Epithelial cell of prostate (primary cell): ENCODE data around the gene ACOXL.
"Not testable (repeated sequence)": the region's sequence is repeated elsewhere in the genome, so short reads cannot be mapped to it uniquely, and the experiment has no call there.

ENCODE experiments used
- DNase-seq: peaks from one replicate; pipeline ENCODE4 v3.0.0-alpha.2; 2011; ENCODE audit warnings: low read depth, low spot score
- H3K27ac ChIP-seq: fragments of 450-650 bp; 2 replicates; pipeline ENCODE4 v1.5.1; 2017; ENCODE audit warnings: mild to moderate bottlenecking

The ACOXL gene

DNA sequence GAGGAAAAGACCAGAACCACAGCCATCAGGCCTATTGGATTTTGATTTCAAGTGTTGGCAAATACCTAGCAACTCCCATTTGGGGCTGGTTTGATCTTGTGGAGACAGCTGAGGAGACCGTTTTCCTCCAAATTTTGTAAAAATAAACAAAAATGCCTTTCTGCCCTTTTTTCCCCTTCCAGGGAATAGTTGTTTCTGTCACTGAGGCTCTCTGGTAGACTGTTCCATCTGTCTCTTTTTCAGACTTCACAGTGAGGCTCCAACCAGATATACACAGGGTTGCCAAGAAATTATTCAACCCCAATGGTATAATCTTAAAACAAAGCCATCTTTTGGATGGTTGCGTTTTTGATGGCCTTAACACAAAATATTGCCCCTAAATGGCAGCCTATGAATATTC, 115.7 kb downstream of the ACOXL start:
- H3K27ac ChIP-seq = no peak overlapping the region
- no peak for DNase-seq

DNA sequence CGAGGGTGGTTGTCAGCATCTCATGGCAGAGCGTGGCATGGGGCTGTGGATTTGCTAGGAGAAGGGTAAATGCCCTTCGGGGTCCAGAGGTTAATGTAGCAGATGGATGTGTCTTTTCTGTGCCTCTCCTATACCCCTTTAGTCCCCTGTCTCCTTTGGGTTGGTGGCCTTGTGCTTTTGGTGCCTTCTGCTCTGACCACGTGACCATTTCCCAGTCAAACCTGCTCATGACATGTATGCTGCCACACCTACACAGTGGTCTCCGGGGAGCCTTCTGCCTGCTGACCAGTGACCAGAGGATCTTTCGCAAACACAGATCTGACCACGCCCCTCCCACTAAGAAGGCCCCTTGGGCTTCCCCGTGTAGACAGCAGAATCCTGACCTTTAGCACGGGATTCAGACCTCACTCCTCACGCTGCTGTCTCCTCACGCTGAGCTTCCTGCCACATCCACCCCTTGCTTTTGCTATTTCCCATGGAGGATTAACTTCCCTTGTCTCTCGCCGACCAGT, 116.2 kb downstream of the ACOXL start:
- no peak for DNase-seq
- H3K27ac ChIP-seq = no peak overlapping the region

DNA sequence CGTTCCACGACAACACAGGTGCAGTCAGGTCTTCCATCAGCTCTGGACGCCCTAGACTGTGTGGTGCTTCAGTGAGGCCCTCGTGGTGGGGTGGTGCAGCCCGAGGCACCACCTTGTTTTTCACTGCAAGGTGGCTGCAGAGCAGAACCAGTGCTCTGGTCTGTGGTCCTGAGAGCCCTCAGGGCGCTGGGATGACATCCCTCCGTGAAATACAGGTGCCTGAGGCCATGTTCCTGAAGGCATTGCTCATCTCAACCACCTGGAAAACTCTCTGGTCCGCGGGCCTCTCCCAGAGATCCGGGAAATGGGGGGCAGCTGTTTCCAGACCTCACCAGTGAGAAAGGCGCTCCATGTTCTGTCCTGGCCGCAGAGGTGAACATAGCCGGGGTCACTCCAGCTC, 119.2 kb downstream of the ACOXL start:
- DNase-seq = no peak
- no peak overlapping the region for H3K27ac ChIP-seq

DNA sequence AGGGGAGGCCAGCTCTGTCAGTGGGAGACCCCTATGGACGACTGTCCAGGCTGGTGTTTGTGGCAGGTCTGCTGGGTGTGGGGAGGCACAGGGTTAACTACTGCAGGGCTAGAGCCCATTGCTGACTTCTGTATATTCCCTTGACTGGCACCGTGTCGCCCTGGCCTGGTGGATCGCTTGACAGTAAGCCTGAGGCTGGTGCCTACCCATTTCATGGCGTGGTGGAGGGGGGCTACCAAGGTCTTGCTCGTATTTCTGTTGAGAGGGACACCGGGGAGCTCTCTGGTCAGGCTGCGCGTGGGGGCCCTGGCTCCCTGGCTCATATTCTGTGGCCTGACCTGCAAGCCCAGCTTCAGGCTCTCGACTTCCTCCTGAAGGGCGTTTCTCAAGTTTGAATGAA, 119.7 kb downstream of the ACOXL start:
- DNase-seq = no peak
- H3K27ac ChIP-seq = no peak overlapping the region

DNA sequence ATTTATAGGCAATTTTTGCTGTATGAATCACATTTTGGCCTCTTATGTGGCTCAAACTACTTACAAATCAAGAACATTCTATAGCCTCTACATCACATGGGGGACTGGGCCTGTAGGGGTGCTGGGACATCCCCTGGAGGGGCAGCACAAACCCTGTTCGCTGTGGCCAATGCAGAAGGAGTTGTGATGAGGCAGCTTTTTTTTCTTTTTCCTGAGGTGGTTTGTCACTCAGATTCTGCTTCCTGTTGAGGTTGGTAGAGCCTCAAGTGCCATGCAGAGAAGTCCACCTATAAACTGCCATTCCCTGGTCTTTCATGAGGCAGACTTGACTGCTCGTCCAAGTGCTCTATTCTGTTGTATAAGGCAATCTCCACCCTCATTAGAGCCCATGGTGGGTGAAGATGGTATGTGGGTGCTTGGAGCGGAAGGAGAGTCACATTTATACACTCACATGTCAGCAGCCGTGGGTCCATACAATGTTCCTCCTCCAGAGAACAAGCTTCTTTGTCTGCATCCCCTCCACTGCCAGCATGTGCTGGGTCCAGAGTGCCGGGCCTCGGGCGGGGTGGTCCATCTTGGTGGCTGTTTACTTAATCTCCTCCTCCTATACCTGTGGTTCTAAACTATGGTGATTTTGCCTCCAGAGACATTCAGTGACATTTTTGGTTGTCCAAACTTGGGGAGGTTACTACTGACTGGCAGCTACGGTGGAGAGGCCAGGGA, 120.3 kb downstream of the ACOXL start:
- no peak for DNase-seq
- H3K27ac ChIP-seq = no peak overlapping the region

DNA sequence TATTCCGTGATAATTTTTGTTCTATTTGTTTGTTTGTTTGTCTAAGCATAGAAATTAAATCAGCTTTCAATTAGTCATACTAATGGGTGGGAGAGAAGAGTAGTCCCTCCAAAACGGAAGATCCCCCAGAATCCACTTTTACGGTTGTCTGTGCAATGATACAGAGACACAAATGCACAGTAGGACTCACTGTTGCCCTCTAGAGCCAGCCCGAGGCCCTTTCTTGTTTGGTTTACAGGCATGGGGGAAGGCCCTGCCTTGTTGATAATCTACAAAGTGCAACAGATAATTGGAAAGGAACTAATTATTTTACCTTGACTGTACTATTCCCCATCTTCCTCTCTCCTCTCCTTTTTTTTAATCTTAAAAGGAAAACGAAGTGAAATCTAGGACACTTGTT, 121.1 kb downstream of the ACOXL start:
- DNase-seq = no peak

DNA sequence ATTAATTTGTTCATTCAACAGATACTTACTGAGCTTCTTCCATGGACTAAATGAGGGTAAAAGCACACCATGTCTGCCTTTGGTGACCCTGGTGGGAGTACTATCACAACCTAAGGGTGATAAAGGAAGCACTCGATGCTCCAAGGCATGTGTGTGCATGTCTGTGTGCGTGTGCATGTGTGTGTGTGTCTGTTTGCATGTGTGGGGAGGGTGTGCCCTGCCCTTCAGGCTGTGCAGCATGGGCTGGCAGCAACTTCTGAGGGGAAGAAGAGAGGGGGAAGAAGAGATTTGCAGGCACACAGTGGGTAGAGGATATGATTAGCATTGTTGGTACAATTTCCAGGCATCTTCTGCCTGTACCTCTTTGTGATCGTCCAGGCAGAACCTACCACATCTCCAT, 121.6 kb downstream of the ACOXL start:
- no peak for DNase-seq
- H3K27ac ChIP-seq = no peak overlapping the region

More for the DNA sequence above, 121.1 kb downstream of the ACOXL start:
- H3K27ac ChIP-seq = no peak overlapping the region

DNA sequence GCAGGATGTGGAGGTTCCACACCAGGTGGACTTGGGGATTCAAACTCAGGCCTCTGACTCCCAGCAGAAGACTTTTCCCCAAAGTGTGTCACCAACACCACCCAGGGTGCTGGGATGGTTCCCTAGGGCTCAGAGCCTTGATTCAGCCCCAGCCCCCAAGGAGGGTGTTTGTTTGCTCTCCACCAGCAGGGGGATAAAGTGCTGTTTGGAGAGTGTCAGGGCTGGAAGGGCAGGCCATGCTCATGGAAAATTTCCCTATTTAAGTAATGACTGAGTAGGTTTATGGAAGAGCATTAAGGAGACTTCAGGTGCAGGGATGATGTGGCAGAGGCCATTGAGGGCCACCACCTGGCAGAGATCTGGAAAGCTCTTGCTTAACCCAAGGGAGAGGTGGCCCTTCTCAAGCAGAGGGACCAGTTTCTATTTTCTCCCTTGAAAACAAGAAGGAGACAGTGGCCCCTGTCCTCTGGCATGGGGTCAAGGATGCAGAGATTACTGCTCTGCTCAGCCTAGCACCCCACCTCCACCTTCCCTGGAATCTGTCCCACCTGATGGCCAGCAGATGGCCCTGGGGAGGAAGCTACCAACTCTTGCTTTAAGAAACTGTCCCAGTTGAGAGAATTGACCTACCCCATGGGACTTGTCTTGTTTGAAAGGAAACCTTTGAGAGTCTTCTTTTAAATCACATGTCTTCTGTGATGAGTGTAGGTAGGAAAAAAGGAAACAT, 122.1 kb downstream of the ACOXL start:
- DNase-seq = no peak
- no peak overlapping the region for H3K27ac ChIP-seq

DNA sequence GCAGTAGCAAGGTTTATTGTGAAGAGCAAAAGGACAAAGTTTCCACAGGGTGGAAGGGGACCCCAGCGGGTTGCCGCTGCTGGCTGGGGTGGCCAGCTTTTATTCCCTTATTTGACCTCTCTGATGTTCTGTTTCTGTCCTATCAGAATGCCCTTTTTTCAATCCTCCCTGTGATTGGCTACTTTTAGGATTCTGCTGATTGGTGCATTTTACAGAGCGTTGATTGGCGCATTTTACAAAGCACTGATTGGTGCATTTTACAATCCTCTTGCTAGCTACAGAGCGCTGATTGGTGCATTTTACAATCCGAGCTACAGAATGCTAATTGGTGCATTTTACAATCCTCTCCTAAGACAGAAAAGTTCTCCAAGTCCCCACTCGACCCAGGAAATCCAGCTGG, 123.5 kb downstream of the ACOXL start:
- not testable (repeated sequence) for H3K27ac ChIP-seq, DNase-seq

DNA sequence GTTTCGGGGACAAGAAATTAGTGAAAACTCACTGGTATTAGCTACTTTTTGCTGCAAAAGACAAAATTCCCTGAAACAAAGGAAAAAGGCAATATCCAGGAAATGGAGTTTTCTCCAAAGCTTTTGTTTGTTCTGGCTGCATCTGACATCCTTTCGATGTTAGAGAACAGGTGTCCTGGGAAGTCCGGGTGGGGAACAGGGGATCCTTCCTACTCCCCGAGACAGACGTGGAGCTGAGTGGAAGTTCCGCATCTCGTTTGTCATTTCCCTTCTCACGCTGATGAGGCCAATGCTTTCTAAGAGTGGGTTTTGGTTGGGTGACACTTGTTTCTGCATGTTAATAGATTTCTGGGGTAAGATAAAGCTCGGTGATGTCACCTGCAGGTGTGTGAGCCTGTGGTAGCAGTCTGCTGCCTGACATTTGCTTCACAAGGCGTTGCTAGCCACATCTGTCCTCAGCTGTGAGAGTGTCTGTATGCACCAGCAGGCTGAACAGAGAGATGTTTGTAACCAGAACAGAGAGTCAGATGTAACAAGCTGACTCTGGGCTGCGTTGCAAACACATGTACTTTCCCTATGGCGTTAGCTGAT, 125.9 kb downstream of the ACOXL start:
- H3K27ac ChIP-seq = no peak overlapping the region
- DNase-seq = peak; percentile 18

DNA sequence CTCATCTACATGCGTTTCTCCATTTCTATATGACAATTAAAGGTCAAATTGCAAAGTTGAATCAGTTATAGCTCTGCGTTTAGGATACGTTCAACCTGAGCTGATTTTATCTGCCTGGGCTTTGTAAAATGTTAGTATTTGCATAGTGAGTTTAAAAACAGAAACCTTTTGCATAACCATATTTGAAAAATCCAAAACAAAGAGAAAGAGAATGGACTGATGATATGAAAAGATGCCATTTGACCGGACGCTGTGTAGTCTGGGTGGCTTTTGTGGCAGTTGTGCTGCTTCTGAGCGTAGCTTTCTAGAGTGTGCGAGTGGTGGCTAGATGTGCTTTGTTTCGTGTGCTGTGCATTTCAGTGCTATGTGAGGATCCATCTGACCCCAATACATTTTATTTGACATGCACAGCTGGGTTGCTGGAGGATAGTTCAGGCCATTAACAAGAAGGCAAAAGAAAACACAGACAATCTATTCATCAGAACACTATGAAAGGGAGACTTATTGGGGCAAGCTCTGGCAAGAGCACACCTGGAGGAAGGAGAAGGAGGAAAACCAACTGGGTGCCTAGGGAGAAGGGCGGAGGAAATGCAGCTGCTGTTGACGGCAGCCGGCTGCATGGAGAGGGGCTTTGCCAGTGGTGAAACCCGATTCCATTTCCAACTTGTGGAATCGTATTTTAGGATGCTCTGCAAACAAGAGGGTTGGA, 126.8 kb downstream of the ACOXL start:
- H3K27ac ChIP-seq = no peak overlapping the region
- DNase-seq = no peak

DNA sequence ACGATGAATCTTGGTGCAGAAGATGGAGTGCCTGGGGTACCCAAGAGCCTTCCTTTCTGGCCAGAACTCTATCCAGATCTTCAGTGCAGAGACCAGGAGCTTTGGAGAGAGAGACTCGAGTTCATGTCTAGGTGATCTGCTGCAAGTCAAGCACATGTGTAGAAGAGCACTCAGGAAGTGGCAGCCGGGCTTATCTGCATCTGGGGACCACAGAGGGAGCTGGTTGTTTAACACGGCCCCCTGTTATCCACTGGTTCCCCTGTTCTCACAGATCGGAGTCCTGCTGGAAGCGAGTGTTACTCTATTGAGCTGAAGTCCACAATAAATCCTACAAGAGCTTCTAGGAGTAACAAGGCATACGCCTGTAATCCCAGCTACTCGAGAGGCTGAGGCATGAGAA, 128.3 kb downstream of the ACOXL start:
- no peak overlapping the region for H3K27ac ChIP-seq
- no peak for DNase-seq

DNA sequence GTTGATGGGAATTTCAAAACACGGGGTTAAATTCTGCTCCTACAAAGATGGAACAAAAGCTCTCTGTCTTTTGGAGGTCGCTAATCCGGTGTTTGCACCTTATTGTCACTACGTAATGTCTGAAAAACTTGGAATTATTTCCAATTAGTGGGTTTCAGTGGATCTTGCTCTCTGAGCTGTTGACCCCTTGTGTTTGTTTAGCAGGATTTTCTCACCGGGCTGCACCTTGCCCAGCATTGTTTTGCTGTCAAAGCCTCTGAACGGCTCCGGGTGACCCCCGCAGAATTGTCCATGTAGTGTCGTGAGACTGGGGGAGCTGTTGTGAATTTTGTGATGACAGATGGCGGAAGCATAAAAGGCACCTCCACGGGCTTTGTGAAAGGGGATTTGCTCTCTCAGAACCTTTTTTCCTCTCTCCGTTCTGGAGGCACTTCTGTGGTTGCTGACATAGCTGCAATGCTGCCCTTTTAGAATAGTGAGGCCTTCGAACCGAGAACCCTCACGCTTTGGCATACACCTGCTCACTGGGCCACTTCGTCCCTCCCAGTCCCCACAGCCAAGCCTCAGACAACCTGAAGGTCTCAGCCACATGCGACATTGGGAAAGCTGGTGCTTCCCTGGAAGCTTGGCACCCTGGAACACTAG, 129.4 kb downstream of the ACOXL start:
- no peak overlapping the region for H3K27ac ChIP-seq
- no peak for DNase-seq

DNA sequence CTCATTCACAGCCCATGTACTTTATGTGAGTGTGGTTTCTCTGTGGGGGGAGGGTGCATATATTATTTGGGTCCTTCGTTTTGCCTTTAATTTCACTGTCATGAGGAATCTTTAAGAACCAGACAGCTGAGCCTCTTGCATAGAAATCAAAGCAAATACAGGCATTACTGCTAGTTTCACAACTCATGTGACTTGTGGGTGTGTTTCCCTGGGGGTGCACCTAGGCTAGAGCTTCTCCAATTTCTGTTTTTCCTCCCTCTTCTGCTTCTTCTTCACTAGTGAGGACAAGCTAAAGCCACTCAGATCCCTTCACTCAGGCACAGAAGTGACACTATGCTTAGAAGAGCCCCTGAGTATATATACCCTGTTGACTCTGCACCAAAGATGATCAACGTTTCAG, 131.4 kb downstream of the ACOXL start:
- no peak overlapping the region for H3K27ac ChIP-seq
- DNase-seq = no peak

DNA sequence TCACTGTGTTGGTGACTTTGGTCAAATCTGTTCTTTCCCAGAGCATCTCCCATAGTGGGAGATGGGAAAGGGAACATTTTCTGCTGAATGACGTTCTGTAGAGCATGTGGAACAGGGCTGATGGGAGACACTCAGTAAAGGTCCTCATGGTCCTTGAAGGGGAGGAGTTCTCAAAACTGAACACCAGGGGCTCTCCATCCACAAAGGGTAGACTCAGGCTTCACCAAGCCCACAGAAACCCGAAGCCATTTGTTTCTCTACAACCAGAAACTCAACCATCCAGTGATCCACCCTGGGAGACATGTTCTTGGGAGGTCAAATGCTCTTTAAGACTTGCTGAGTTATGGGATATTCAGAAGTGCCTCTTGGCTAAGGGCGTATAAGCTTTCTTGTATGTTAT, 131.8 kb downstream of the ACOXL start:
- H3K27ac ChIP-seq = no peak overlapping the region
- DNase-seq = no peak

DNA sequence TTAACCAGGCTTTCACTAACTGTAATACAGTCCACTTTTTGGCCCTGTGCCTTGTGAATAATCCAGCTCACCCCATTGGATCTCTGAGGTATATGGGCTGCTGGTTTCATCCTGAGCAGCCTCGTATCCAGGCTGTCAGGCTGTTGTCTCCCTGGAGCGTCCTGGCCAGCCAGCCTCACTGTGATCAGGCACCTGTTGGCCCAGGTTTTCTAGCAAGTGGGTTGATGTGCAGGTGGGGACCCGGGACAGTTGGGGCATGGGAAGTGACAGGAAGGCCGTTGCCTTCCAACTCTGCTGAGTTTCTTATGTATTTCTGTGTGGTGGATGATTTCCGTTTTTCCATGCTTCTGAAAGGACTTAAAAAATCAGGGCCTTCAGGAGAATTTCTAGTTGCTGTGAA, 132.4 kb downstream of the ACOXL start:
- no peak for DNase-seq
- no peak overlapping the region for H3K27ac ChIP-seq

DNA sequence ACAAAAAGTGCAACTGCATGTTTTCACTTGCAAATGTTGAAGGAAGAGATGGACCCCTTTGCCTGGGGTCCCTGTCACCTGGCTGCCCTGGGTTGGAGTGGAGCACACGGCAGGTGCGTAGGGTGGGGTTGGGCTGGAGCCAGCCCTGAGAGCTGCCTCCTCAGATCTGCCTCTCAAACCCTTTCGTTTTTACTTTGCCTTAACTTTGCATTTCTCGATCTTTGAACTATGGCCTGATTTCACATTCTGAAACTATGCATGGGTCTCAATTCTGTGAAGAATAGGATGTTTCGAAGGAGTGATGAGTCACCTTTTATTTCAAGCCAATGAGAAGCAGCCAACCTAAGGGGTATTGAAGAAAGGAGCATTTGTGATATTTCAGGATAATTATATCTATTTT, 132.8 kb downstream of the ACOXL start:
- DNase-seq = no peak

DNA sequence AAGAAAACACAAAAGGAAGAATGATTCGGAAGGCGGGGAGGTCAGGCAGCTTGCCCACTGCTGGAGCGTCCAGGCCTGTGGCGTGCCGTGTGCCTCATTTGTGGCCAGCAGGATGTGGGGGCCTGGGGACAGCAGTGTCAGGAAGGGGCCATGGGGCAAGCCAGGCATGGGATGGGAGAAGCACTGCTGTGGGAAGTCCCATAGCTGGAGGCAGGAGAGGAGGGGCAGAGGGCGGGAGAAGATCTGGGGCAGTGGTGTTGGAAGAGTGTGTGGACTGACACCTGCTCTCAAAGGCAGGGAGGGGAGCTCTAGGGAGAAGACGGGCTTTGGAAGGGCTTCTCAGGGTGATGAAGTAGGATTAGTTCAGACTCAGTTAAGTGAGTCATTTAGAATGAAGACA, 133.7 kb downstream of the ACOXL start:
- no peak overlapping the region for H3K27ac ChIP-seq
- DNase-seq = no peak

More for the DNA sequence above, 132.8 kb downstream of the ACOXL start:
- no peak overlapping the region for H3K27ac ChIP-seq

DNA sequence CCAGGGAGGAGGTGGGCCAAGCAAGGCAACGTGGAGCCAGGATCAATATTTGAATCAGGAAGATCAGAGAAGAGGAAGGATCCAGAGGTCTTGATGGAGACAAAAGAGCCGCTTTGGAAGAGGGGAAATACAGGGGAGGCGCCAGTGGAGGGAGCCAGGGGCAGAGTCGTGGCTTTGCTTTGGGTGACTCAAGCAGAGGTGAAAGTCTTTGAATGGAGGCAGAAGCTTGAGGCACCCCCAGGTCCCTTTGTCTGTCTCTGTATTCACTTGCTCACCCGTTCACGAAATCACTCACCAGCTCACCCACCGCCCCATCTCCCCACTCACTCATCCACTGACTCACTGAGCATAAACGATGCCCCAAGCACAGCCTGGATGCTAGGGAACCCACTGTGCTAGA, 134.1 kb downstream of the ACOXL start:
- H3K27ac ChIP-seq = no peak overlapping the region
- DNase-seq = no peak

DNA sequence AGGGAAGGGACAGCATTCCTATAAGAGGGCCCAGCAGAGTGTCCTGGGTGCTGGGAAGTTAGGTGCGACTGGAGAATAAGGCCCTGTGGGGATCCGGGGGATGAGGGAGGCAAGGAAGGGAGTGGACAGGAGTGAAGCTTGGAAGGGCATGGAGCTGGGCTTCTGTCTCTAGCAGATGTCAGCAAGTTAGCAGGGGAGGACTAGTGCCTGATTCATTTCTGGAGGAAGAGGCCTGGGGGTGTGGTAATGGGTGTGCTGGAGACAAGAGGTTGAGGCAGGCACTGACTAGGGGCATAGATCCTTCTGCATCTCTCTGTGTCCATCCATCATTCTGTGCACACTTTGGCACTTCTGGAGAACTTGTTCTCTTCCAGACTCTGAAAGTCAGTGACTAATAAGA, 134.7 kb downstream of the ACOXL start:
- DNase-seq = no peak
- no peak overlapping the region for H3K27ac ChIP-seq
